AG04450 (cell line): ENCODE measurements around the gene PRKCSH. TPM values are rescaled to one million over a fixed set of nuclear protein-coding genes. Genes with fewer than 3 reads are reported as not detected.
"Not testable (repeated sequence)": the region's sequence is repeated elsewhere in the genome, so short reads cannot be mapped to it uniquely, and the experiment has no call there.

ENCODE experiments used
- CTCF ChIA-PET: fragments of 300-600, 350-600 bp; formaldehyde crosslinking; extraction: SDS; loops from one replicate; lab custom pipeline; 2022; ENCODE audit warnings: antibody characterized with exemption, inconsistent platforms; lab: Charles Lee
- POLR2A ChIA-PET: fragments of 350-600 bp; formaldehyde crosslinking; extraction: SDS; loops from one replicate; lab custom pipeline; 2021; ENCODE audit warnings: antibody characterized with exemption, inconsistent platforms; lab: Yijun Ruan, JAX
- DNase-seq: peaks from one replicate; pipeline ENCODE4 v3.0.0-alpha.2; 2011; ENCODE audit warnings: low read depth, low spot score
- H3K27ac ChIP-seq: one replicate; pipeline ENCODE4 v1.5.1; 2012; ENCODE audit warnings: low read depth, low read length, control low read depth
- H3K27me3 ChIP-seq: one replicate; pipeline ENCODE4 v1.6.0; 2012; ENCODE audit warnings: low read length; ENCODE audit not compliant: control insufficient read depth, insufficient read depth
- H3K4me3 ChIP-seq: 2 replicates; pipeline ENCODE4 v1.5.1; 2011; ENCODE audit warnings: mild to moderate bottlenecking, low read depth, low read length, control low read depth
- H3K9me3 ChIP-seq: 2 replicates; pipeline ENCODE4 v1.5.1; 2012; ENCODE audit warnings: low read length; ENCODE audit not compliant: control insufficient read depth, insufficient read depth
- polyA plus RNA-seq: library from polyadenylated mRNA; depleted of rRNA; stranded (reverse); fragments of >200 nt; gene quantifications from 2 replicates; pipeline ENCODE4 v1.2.3, GENCODE V29; 2011
- TF ChIP-seq, protein P1 (sequence below): IDR thresholded peaks from 2 replicates; pipeline ENCODE4 v1.5.1; 2011; ENCODE audit warnings: low read depth, low read length, control low read depth, inconsistent platforms

Gene PRKCSH
- polyA plus RNA-seq, 1 experiment, result 125 TPM

DNA sequence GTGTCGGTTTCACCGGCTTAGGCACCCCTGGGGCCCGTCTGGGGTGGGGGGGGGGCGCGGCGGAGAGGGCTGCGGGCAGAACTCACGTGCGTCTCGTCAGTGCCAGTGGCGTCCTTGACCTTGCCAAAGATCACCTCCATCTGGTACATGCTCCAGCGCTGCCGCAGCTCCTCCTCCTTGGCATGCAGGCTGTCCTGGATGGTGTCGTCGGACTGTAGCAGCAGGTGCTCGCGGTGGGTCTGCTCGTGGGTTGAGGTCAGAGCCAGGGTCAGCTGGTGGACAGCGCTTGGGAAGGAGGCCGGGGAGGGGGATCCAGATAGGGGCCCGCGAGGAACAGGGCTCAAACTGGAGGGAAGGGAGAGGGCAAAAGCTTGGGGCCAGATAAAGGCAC lies 11.6 kb upstream of the PRKCSH start:
- Histone ChIP-seq H3K27ac (no peak overlapping the region), H3K27me3 (peaks cover 49% of the 10 kb centered on the region), H3K4me3 (no peak overlapping the region), H3K9me3 (peaks cover 23% of the 10 kb centered on the region; the same call in 1 of the 2 replicates)
- DNase-seq, result no peak
- ChIA-PET POLR2A (interaction anchor here (0.7 to 0.9 kb wide), 2 partner anchors 8 to 143 kb away, joined by 3 to 4 read pairs; no protein-coding TSS in a partner anchor), CTCF (interaction anchor here (1.1 kb wide), 1 partner anchor 41 kb away, joined by 3 read pairs; no protein-coding TSS in a partner anchor)
- TF ChIP-seq, protein P1, sequence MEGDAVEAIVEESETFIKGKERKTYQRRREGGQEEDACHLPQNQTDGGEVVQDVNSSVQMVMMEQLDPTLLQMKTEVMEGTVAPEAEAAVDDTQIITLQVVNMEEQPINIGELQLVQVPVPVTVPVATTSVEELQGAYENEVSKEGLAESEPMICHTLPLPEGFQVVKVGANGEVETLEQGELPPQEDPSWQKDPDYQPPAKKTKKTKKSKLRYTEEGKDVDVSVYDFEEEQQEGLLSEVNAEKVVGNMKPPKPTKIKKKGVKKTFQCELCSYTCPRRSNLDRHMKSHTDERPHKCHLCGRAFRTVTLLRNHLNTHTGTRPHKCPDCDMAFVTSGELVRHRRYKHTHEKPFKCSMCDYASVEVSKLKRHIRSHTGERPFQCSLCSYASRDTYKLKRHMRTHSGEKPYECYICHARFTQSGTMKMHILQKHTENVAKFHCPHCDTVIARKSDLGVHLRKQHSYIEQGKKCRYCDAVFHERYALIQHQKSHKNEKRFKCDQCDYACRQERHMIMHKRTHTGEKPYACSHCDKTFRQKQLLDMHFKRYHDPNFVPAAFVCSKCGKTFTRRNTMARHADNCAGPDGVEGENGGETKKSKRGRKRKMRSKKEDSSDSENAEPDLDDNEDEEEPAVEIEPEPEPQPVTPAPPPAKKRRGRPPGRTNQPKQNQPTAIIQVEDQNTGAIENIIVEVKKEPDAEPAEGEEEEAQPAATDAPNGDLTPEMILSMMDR, result no peak

DNA sequence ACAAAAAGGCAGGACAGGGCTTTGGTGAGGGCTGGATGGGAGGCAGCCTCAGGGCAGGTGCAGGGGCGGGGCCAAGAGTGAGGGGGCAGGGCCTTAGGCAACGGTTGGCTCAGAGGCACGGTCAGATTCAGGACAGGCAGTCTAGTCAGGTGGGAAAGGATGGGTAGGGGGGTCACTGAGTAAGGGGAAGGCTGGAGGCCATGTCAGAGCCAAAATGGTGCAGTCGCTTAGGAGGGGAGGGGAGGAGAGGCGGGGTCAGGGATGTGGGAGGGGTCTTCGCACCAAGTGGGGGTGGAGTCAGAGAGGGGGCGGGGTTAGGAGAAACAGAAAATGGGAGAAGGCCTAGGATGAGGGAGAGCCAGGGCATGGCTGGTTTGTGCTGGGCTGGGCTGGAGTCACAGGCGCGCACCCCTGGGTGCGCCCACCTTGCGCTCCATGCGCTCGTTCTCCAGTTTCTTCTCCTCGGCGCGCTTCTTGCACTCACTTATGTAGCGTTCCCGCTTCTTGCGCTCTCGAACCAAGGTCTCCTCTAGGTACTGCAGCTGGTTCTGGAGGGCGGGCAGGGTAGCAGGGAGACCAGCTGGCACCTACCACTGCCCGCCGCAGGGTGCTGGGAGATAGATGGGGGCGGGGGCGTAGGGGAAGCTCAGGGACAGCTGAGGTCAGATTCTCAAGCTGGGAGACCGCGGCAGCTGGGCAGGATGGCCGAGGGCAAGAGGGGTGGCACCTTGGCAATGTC lies 9.5 kb upstream of the PRKCSH start:
- H3K9me3 ChIP-seq, result peaks cover 23% of the 10 kb centered on the region; the same call in 1 of the 2 replicates
- POLR2A ChIA-PET, result no interaction called here
- TF ChIP-seq, protein P1, result no peak
- no peak overlapping the region for H3K4me3 ChIP-seq
- DNase-seq, result no peak
- CTCF ChIA-PET, result interaction anchor here (0.9 kb wide), 1 partner anchor 10 kb away, joined by 3 read pairs; the partner anchor contains the start of gene PRKCSH
- H3K27me3 ChIP-seq, result peaks cover 33% of the 10 kb centered on the region
- no peak overlapping the region for H3K27ac ChIP-seq

DNA sequence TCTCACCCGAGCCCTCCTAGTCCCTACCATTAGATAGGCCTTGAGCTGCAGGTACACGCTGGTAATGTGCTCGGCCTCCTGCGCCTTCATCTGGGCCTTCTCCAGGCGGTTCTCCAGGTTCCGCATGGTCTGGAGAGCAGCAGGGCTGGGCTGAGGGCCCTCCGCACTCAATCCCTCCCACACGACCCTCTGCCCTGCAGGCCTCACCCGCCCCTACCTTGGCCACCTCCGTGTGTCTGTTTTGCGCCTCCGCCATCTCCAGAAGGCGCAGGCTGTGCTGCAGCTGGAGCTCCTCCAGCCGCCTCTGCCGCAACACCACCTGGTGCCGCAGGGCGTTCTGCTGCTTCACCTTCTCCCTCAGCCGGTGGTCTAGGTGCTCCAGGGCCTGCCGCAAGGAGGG lies 8.8 kb upstream of the PRKCSH start:
- H3K9me3 ChIP-seq, result peaks cover 19% of the 10 kb centered on the region; the same call in 1 of the 2 replicates
- no peak overlapping the region for H3K4me3 ChIP-seq
- peaks cover 26% of the 10 kb centered on the region for H3K27me3 ChIP-seq
- ChIA-PET POLR2A (no interaction called here), CTCF (interaction anchor here (0.9 kb wide), 1 partner anchor 9 kb away, joined by 3 read pairs; the partner anchor contains the start of gene PRKCSH)
- no peak overlapping the region for H3K27ac ChIP-seq
- DNase-seq, result no peak
- TF ChIP-seq, protein P1, result no peak

GRCh38 chr19:11433526-11433925 lies 1.9 kb upstream of the PRKCSH start:
- DNase-seq, H3K27me3 ChIP-seq, H3K27ac ChIP-seq, POLR2A ChIA-PET, H3K4me3 ChIP-seq, H3K9me3 ChIP-seq: not testable (repeated sequence)
- CTCF ChIA-PET, result interaction anchor here (0.6 to 0.7 kb wide), 2 partner anchors 60 to 148 kb away, joined by 3 to 4 read pairs; no protein-coding TSS in a partner anchor

- Histone ChIP-seq H3K27ac (peak overlapping the region; percentile 61), H3K9me3 (no peaks in the 10 kb centered on the region), H3K4me3 (peak overlapping the region; percentile 60), H3K27me3 (no peaks in the 10 kb centered on the region)
- POLR2A ChIA-PET, result interaction anchor here (1.4 kb wide), 1 partner anchor 53 kb away, joined by 3 read pairs; no protein-coding TSS in a partner anchor
- CTCF ChIA-PET, result interaction anchor here (0.6 to 1.6 kb wide), 16 partner anchors 9 to 185 kb away, joined by 3 to 11 read pairs (median 4); no protein-coding TSS in a partner anchor
- no peak for DNase-seq
- TF ChIP-seq, protein P1, result no peak
These were observed 755 bp upstream of the PRKCSH start for GRCh38 chr19:11434703-11435056.
